ENCODE results near the gene PCYT1A.
"Not testable (repeated sequence)": the region's sequence is repeated elsewhere in the genome, so short reads cannot be mapped to it uniquely, and the experiment has no call there.

PCYT1A gene

GRCh38 chr3:196287090-196287439, 461 bp downstream of the PCYT1A start:
- DNase-seq (ENCODE audit: low read depth), result no peak

DNA sequence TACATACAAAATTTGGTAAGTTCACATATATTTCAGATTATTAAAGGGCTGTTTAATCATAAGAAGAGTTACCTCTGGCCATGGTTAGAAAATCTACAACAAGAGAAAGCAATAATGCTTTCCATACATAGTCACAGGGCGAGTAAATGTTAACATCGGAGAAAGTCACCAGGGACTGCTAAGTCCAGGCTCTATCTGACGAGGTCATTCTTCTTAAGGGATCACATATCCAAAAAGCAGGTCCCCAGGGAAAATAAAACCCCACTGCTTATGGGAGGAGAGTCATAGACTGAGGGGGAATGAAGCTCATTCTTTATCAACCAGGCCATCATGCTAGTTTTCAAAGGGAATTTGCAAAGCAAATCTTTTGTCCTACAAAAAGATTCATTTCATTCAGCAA, 3.1 kb downstream of the PCYT1A start:
- no peak for DNase-seq (ENCODE audit: low read depth)

DNA sequence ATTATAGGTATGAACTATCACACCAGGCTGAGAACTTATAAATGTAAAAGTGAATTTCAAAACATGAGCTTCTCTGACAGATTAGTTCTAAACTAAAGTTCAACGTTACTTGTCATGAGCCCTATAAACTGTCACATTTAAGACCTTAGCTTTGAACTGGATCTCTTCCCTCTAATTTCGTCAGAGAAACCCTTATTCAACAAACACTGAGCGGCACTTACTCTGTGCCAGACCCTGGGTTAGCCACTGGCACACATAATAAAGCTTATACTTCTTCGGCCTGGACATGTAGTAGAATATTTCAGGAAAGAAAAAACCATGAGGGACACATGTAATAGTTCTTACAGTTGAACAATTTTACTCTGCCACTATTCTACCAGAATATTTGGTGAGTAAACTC, 5.6 kb downstream of the PCYT1A start:
- DNase-seq (ENCODE audit: low read depth), result no peak

DNA sequence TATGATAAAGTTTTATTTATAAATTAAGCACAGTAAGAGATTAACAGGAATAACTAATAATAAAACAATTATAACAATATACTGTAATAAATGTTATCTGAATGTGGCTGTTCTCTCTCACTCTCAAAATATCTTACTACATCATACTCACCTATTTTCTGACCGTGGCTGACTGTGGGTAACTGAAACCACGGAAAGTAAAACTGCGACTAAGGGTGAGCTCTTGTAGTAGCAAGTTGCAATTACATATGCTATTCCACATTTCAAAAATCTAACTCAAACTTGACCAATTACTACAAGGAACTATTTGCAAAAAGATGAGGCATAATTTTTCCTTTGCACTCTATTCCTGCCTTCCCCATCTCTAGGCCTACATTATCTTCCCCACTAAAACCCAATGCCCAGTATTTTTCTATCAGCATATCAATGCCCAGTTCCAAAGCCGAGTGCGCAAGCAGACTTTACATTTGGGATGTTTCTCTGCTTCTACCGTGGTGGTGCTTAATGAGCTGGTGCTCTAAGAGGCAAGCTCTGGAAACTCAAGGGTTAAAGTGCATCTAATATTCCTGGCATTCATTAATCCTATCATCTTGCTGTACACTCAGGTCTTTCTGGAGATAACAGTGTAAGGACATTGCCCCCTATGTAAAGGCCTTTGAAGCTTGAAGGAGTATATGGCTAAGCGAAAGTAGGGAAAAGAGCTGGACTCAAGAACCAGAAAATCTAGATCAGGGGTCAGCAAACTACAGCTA, 6.7 kb downstream of the PCYT1A start:
- DNase-seq (ENCODE audit: low read depth), result no peak

DNA sequence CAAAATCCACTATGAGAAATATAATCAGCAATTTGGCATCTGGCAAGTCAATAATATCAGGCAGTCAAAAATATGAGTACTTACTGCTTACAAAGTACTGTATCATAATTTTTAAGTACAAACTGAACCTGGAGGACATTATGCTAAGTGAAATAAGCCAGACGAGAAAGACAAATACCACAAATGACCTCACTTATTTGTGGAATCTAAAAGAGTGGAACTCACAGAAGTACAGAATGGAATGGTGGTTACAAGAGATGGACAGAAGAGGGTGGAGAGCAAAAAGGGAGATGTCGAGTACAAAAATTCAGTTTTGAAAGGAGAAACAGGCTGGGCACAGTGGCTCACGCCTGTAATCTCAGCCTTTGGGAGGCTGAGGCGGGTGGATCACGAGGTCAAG, 12.4 kb downstream of the PCYT1A start:
- DNase-seq (ENCODE audit: low read depth), result no peak

DNA sequence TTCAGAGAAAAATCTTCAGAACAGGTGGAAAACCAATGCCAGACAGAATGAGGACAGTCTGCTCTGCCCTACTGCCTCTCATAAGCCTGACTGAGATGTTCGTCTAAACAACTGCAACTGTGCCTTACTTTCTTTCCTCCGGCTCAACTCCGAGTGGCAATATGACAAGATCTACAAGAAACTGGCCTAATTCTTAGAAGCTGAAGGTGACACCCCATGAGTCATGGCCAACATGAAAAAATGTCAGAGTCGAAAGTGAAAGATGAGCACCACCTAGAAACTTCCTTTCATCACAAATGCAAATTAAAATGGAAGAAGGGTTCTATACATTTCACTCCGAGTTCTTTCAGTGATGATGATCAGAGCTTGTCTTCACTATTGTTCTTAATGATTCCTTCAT, 12.9 kb downstream of the PCYT1A start:
- peak; percentile 38 for DNase-seq (ENCODE audit: low read depth)

DNA sequence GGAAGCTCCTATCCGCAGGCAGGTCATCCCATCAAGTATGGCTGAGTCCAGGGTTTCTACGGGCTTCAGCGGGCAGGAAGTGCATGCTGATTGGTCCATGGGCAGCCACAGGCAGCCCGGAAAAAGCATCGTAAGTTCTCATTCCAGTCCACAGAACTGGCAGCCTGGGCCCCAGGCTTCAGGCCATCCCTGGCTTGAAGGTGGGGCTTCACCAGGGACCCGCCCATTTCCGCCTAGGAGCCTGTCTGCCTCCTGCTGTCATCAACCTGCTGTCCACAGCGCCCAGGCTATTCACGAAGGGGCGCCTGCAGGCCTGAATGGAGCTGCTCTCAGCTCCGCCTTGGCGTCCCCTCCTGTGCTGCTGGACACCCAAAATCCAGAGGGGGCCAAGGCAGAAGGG, 13.9 kb downstream of the PCYT1A start:
- no peak for DNase-seq (ENCODE audit: low read depth)

DNA sequence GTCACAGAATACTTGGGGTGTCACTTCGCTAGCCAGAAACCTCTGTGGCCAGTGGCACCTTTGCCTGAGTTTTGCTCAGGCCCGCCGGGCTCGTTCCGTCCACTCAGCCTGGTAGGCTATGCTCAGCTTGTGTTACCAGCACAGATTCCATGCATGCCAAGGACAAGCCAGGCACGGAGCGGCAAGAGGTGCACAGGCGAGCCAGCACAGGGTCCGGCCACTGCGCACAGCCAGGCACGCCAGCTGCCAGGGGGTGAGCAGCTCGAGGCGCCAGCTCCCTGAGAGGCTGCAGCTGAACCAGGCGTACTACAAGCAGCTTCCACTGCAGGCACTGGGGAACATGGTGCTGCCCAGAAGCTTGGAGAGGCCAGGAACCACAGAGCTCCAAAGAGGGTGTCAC, 14.7 kb downstream of the PCYT1A start:
- no peak for DNase-seq (ENCODE audit: low read depth)

- no peak for DNase-seq (ENCODE audit: low read depth)
Measured at GRCh38 chr3:196270499-196270898, 17.0 kb downstream of the PCYT1A start.

DNA sequence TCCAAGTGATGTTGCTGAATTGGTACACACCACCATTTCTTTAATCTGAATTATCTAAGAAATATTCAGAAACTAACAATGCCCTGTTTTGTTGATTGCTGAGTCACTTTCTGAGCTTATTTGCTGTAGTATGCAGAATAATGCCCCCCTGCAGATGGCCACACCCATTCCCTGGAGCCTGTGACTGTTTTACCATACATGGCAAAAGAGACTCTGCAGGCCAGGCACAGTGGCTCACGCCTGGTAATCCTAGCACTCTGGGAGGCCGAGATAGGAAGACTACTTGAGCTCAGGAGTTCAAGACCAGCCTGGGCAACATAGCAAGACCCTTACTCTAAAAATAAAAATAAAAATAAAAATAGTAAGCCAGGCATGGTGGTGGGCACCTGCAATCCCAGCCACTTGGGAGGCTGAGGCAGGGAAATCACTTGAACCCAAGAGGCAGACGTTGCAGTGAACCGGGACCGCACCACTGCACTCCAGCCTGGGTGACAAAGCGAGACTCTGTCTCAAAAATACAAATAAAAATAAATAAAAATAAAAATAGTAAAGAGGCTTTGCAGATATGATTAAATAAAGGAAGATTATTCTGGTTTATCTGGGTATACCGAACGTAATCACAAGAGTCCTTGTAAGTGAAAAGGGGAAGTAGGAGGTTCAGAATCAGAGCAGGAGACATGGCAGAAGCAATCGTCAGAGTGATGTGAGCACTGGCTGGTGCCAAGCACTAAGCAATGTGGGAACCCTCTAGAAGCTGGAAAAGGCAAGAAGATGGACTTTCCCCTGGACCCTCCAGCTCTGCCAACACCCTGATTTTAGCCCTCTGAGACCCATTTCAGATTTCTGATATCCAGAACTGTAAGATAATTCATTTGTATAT, 19.0 kb downstream of the PCYT1A start:
- DNase-seq (ENCODE audit: low read depth), result no peak

DNA sequence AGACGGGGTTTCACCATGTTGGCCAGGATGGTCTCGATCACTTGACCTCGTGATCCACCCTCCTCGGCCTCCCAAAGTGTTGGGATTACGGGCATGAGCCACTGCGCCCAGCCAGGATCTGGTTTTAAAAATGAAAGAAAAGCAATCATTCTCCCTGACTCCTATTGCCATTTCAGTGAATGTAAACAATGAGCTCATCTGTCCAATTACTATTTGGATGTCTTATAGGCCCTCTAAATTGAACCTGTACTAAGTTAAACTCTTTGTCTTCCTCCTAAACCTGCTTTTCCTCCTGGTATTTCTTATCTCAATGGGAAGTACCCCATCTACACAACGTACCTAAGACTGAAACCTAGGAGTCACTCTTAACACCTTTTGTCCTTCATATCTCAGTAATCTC, 23.7 kb downstream of the PCYT1A start:
- no peak for DNase-seq (ENCODE audit: low read depth)

DNA sequence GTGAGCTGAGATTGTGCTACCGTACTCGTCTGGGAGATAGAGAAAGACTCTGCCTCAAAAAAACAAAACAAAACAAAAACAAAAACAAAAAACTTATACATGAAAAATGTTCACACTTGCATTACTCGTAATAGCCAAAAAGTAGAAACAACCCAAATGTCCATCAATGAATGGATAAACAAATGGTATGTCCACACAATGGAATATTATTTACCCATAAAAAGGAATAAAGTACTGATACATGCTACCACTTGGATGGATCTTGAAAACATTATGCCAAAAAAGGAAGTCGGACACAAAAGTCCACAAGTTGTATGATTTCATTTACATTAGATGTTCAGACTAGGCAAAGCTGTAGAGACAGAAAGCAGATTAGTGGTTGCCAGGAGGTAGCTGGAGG, 26.7 kb downstream of the PCYT1A start:
- DNase-seq (ENCODE audit: low read depth), result no peak

DNA sequence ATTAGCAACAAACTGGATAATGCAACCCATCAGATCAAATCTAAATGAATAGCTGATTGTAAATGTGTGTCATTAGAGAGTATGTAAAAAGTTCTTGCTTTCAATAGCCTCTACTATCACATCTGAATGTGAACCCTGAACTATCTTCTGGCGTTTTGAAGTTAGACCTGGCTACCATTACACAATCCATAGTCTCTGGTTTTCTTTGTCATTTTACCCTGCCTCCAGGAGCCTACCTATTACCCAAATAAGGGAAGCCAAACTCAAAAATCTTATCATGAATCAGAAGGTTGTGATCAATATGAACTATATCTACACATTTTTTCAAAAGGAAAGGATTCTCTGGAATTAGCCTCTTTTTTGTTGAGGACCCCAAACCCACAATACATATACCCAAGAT, 31.8 kb downstream of the PCYT1A start:
- DNase-seq (ENCODE audit: low read depth), result no peak

DNA sequence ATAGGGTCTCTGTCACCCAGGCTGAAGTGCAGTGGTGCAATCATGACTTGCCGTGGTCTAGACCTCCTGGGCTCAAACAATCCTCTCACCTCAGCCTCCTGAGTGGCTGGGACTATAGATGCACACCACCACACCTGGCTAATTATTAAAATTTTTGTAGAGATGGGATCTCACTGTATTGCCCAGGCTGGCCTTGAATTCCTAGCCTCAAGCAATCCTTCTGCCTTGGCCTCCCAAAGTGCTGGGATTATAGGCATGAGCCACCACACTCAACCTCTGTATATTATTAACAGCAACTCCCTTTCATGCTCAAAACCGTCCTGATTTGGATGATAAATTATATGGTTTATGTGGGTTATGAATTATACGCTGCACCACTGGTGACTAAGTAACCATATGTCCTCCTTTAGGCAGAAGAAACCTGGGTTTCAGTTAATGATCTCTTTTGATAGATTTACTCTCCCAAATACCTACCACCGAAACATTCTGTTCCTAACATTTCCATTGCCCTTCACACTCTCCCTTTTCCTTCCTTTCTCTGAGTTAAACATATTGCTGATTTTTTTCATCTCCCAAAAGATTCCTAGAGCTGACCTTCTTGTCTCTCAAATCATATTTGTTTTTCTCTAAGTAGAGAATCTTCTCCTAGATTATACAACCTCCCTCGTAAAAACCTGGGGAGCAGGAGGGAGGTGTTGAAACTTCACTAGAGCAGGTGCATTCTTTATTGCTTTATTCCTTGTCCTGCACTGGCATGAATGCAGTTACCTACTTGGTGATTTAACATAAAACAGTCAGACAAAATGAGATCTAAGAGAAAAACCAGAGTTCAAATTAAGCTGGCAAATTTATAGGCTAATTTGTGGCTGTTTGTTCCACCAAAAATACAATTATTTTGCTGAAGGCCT, 32.9 kb downstream of the PCYT1A start:
- no peak for DNase-seq (ENCODE audit: low read depth)

DNA sequence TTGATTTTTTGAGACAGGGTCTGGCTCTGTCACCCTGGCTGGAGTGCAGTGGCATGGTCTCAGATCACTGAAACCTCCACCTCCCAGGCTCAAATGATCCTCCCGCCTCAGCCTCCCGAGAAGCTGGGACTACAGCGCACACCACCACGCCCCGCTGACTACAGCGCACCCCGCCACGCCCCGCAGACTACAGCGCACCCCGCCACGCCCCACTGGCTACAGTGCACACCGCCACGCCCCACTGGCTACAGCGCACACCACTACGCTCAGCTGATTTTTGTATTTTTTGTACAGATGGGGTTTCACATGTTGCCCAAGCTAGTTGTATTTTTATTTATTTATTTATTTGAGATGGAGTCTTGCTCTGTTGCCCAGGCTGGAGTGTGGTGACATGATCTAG, 35.6 kb downstream of the PCYT1A start:
- DNase-seq (ENCODE audit: low read depth), result no peak

DNA sequence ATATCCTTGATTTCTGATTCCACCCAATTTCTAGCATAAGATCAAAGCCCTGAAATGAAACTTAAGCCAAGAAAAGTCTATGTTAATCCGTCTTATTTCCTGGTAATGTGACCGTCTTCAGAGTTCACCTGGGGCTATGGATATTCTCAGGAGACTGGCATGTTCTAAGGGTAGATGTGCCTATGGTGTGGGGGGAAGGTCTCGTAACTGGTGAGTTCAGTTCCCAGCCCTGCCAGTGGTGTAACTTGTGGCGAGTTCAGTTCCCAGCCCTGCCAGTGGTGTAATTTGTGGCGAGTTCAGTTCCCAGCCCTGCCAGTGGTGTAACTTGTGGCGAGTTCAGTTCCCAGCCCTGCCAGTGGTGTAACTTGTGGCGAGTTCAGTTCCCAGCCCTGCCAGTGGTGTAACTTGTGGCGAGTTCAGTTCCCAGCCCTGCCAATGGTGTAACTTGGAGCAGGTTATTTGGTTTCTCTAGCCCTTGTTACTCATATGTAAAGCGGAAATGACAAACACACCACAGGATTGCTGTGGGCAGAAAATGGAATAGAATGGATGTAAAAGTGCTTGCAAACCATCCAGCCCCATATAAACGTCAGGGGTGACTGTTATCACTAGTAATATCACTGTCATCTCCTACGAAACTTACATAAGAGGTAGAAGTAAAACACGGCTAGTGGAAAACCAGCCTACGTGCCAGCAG, 40.8 kb downstream of the PCYT1A start:
- no peak for DNase-seq (ENCODE audit: low read depth)

GRCh38 chr3:196244166-196244565, 43.4 kb downstream of the PCYT1A start:
- DNase-seq (ENCODE audit: low read depth), result not testable (repeated sequence)

- DNase-seq (ENCODE audit: low read depth), result no peak
Measured at GRCh38 chr3:196241704-196242103, 45.8 kb downstream of the PCYT1A start.

GRCh38 chr3:196240424-196240823, 47.1 kb downstream of the PCYT1A start:
- DNase-seq (ENCODE audit: low read depth), result no peak

DNA sequence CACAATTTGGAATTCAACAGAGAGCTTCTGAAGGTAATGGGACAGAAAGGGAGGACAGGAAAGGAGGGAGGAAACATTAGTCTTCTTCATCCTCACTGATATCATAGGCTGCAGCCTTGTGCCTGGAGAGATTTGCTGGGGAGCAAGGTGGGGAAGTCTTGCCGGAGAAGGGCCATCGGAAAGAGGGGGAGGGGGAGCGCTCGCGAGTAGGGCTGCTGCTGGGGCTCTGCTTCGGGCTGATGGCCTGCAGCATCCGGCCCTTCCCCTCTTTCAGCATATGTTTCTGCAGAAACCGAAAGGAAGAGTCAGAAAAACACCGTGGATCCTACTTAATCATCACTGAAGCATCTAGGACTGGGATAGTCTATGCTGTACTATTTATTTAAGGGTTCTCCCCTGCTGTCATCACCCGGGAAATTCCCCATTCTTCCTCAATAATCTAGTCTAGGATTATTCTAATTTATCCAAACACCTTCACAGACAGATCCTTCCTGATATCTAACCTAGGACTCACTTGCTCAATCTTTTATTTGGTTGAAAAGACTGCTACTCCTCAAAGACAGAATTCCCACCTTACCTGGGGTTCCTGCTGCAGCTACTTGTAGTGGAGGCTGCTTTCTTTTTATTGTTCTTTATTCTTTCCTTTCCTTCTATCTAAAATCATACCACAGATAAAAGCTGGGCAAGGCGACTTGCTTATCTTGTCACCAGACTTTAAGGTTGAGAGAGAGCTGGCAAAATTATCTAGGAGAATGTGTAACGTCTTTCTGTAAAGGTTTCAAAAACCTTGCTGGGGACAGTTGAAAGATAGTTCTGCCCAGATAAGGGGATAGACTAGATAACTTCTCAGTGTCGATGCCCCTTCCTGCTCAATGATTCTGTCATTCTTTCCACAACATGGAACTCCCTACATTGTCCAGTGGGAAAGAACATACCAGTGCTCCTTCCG, 48.6 kb downstream of the PCYT1A start:
- DNase-seq (ENCODE audit: low read depth), result no peak

- no peak for DNase-seq (ENCODE audit: low read depth)
Measured at GRCh38 chr3:196237203-196237602, 50.3 kb downstream of the PCYT1A start.

All from activated T-cell treated with anti-CD3 and anti-CD28 coated beads for 48 hours (primary cell).